UCSD-AML1 (cell line): ENCODE data around the gene WDR54.
A peak's percentile ranks its signal among the peaks of the same experiment; 100 is the strongest.
"Not testable (repeated sequence)": the region's sequence is repeated elsewhere in the genome, so short reads cannot be mapped to it uniquely, and the experiment has no call there.

ENCODE experiments used
- DNase-seq: peaks from one replicate; lab custom pipeline; 2025; ENCODE audit not compliant: unreplicated experiment; lab: John Stamatoyannopoulos, UW

Gene WDR54

DNA sequence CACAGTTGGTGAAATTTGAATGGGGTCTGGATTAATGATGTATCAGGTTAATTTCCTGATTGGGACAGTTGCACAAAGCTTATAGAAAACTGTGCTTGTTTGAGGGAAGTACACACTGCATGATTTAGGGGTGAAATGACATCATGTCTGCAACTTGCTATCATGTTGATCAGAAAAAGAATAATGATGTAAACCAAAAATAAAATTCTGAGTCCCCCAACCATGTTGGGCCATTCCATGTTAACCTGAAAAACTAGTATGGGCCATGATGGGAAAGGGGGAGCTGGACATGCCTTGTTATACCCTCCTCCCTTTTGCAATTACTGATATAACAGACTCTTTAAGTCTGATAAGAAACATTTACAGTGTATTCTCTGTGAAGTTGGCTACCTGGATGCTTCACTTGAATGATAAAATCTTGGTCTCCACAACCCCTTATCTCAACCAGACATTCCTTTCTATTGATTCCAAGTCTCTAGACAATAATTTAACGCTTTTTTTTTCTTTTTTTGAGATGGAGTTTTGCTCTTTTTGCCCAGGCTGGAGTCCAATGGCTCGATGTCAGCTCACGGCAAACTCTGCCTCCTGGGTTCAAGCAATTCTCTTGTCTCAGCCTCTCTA lies 29.1 kb downstream of the WDR54 start:
- no peak for DNase-seq

GRCh38 chr2:74454654-74455511 lies 33.4 kb downstream of the WDR54 start, which contains the start of gene INO80B:
INO80B (plus strand) TSS chr2:74455087; CDS start chr2:74455117, 30 bp downstream.
- peak; percentile 96 for DNase-seq

- DNase-seq: no peak
Measured at GRCh38 chr2:74457129-74457548, 35.6 kb downstream of the WDR54 start.

- peak; percentile 73 for DNase-seq
Measured at GRCh38 chr2:74457549-74458131, 36.1 kb downstream of the WDR54 start.

- peak; percentile 99 for DNase-seq
Measured at GRCh38 chr2:74458132-74458937, 36.8 kb downstream of the WDR54 start, which contains the start of gene WBP1. WBP1 (plus strand) TSS chr2:74458438; CDS start chr2:74458603, 165 bp downstream.

DNA sequence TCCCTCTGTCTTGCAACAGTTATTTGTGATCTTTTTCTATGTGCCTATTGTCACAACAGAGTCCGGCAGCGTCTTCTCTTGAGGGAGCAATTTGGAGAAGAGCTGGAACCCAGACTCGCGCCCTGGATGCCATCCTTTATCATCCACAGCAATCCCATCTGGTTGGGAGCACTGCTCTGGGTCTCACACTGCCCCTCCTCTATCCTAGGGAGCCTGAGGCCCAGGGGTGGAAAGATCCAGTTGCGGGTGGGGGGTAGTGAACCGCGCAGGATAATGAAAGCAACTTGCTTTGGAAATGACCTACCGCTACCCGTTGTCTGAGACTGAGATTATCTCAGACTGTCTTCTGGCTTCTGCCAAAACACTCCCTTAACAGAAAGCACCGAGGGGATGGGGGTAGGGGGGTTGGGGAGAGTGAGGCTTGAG lies 37.4 kb downstream of the WDR54 start:
- no peak for DNase-seq

GRCh38 chr2:74459503-74460118 lies 38.1 kb downstream of the WDR54 start:
- DNase-seq: not testable (repeated sequence)

DNA sequence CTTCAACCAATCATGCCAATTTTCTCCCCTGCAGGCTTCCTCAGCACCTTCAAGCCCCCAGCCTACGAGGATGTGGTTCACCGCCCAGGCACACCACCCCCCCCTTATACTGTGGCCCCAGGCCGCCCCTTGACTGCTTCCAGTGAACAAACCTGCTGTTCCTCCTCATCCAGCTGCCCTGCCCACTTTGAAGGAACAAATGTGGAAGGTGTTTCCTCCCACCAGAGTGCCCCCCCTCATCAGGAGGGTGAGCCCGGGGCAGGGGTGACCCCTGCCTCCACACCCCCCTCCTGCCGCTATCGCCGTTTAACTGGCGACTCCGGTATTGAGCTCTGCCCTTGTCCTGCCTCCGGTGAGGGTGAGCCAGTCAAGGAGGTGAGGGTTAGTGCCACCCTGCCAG lies 38.7 kb downstream of the WDR54 start:
- not testable (repeated sequence) for DNase-seq

- DNase-seq: no peak
Measured at GRCh38 chr2:74461187-74462053, 39.9 kb downstream of the WDR54 start.

DNA sequence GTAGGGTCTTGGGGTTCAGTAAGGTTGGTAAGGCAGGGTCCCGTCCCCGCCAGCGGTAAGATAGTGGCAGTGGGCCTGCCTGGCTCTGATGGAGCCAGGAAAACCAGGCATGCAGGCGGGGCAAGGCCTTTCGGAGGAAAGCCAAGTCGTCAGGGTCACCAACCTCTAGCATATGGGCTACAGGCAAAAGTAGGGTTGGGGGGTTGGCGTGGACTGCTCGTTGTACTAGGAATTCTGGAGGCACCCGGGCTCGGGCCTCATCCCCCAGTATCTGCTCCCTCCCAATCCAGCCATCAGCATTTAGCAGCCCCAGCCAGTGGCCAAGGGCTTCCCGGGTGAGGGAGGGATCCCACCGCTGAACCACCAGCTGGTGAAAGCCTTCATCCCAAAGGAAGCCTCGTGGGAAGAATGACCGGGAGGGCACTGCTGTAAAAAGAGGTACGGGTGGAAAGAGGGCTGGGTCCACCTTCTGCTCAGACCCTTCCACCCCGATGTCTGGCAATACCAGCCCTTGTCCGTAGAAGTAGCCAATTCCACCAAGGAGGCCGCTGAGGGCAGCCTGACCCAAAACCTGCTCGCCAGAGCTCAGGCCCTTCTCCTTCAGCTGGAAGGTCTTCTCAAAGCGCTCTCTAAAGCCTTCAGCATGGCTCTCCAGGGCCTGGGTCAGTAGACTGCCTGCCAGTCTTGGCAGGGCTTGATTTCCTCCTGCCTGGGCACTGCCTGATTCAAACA lies 40.7 kb downstream of the WDR54 start:
- no peak for DNase-seq

DNA sequence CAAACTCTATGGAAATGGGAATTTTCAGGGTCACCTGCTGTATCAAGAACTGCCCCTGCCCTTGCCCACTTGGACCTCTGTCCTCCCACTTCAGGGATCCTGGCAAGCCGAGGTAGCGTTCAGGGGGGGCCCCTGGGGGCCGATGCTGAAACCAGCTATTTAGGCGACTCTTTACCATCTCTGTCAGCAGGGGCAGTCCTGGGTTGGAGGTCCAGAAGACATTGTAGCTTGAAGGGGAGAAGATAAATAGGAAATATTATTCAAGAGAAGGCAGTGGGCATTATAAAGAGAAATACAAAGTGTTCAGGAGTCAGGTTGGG lies 41.2 kb downstream of the WDR54 start:
- DNase-seq: no peak

DNA sequence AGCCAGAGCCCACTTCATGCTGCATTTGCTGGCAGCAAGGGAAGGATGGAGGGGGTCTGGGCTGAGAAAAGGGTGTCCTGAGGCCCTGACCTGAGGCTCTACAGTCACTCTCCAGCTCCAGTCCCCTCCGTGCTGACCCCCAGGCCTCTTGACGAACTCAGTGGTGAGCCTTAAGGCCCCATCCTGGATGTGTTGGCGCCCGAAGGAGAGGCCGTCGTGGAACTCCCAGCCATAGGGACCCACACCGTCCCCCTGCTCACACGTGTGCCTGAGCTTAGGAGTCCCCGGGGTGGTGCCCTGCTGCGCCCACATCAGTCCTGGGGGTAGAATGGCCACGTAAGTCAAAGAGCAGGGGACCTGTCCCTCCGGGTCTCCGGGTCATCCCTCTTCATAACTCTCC lies 42.9 kb downstream of the WDR54 start:
- DNase-seq: no peak

- DNase-seq: not testable (repeated sequence)
Measured at GRCh38 chr2:74470742-74471141, 49.2 kb downstream of the WDR54 start.

- no peak for DNase-seq
Measured at GRCh38 chr2:74471332-74472065, 50.0 kb downstream of the WDR54 start.

- DNase-seq: peak; percentile 95
Measured at GRCh38 chr2:74472086-74472944, 50.8 kb downstream of the WDR54 start, which contains the start of gene MRPL53. MRPL53 (minus strand) TSS chr2:74472680; CDS start chr2:74472660, 20 bp downstream.

DNA sequence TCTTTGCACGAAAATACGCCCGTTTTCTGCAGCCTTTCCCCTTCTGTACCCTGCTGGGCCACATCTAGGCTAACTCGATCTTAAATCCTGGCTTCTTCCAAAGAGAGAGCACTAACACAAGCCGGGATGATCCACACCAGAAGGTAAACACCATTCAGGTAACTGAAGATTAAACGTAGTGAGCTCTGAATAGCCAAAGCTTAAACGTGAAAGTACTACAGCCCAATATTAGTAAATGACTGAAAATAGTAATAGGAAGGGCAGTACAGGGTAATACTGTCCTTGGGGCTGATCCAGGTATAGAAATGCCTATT lies 51.4 kb downstream of the WDR54 start:
- DNase-seq: no peak

- DNase-seq: no peak
Measured at GRCh38 chr2:74474481-74474880, 53.0 kb downstream of the WDR54 start.
